A549 treated with AZD9567 at 1 μM for 4 hours (cell line): ENCODE results near the gene SCD. TPM values are rescaled to one million over a fixed set of nuclear protein-coding genes. Genes with fewer than 3 reads are reported as not detected.

ENCODE experiments used
- total RNA-seq: library from RNA; stranded (reverse); fragments of 200-300 nt; extraction: Qiagen RNA extraction; gene quantifications from 5 replicates; pipeline ENCODE4 v1.2.3, GENCODE V29; 2022; ENCODE audit not compliant: insufficient read depth

The SCD gene
- 140 to 192 TPM (median 164 TPM) in 5 replicates for total RNA-seq

GRCh38 chr10:100346765-100347567, at the start of gene SCD:
SCD (plus strand) TSS chr10:100347233; CDS start chr10:100347505, 272 bp downstream.

GRCh38 chr10:100330079-100330478, 17.0 kb upstream of the SCD start, which contains the start of gene PKD2L1:
PKD2L1 (minus strand) TSS chr10:100330228; CDS start chr10:100330103, 125 bp downstream.

Other genes with a start within 250 kb of the SCD start
- gene ERLIN1, start 161.2 kb upstream of the SCD start, total RNA-seq = 45.9 to 62.8 TPM (median 53.7 TPM) in 5 replicates
- 19.8 to 34.2 TPM (median 23.7 TPM) in 5 replicates for gene CHUK, start 117.6 kb upstream of the SCD start, total RNA-seq
- gene CWF19L1, start 79.6 kb upstream of the SCD start, total RNA-seq = 19.3 to 21.1 TPM (median 20.0 TPM) in 5 replicates
- 96.0 to 106 TPM (median 101 TPM) in 5 replicates for gene BLOC1S2, start 60.6 kb upstream of the SCD start, total RNA-seq
- gene PKD2L1, start 17.0 kb upstream of the SCD start, total RNA-seq = 0.03 to 0.59 TPM (median 0.05 TPM) in 4 of 5 replicates, not detected in the other
- gene WNT8B, start 115.8 kb downstream of the SCD start, total RNA-seq = not detected in 5 replicates
- 2.1 to 4.3 TPM (median 2.8 TPM) in 5 replicates for gene SEC31B, start 172.6 kb downstream of the SCD start, total RNA-seq
- gene NDUFB8, start 182.6 kb downstream of the SCD start, total RNA-seq = 276 to 291 TPM (median 283 TPM) in 5 replicates
- 14.1 to 19.6 TPM (median 18.1 TPM) in 5 replicates for gene HIF1AN, start 188.7 kb downstream of the SCD start, total RNA-seq